Measurements from ENCODE around the gene SLBP. TPM values are rescaled to one million over a fixed set of nuclear protein-coding genes. Genes with fewer than 3 reads are reported as not detected.

The SLBP gene
- total and polyA plus RNA-seq, 2 of the 8 experiments (the other 6 are each of a cell fraction or from before 2014, with no cell fraction given): 44.1 to 49.0 TPM

DNA sequence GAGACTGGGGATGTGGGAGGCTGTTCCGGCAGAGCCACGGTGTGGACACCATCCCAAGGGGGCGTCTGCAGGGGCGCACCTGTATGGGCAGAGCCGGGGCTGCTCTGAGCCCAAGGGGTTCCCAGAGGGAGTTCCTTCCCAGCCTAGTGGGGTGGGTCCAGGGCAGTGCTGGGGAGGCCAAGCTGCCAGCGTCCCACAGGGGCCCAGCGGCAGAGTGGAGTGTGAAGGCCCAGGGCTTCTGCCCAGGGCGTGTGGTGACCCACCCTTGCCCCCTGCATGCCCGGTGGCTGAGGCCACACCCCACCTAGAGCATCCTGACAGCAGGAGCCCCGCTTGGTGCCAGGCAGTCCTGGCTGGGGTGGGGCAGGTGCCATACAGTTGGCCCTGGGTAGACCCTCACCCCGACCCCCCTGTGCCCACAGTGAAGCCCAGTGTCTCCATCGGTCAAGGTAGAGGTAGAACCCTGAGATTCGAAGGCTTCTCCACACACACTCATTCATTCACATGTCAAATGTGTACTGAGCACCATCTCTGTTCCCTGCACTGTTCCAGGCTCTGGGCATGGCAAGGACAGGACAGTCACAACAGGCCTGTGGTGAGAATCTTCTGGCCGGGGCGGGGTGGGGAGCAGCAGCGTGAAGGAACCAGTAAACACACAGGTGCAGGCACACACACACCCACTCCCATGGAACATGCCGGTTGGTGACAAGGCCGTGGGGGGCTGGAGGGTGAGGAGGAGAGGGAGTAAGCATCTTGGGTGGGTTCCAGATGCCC lies 38.4 kb upstream of the SLBP start (continued):
- TF ChIP-seq CHD7 (IDR thresholded peaks at IDR 0.05; ENCODE audit: insufficient replicate concordance, low read length) (no peak), SIX5 (IDR thresholded peaks at IDR 0.05; ENCODE audit: low read depth, low read length) (no peak), CHD2 (IDR thresholded peaks at IDR 0.05; ENCODE audit: low read length) (no peak), BRCA1 (IDR thresholded peaks at IDR 0.05; ENCODE audit: low read depth, low read length) (no peak), TBP (IDR thresholded peaks at IDR 0.05; ENCODE audit: low read depth, low read length) (no peak), GTF2F1 (IDR thresholded peaks at IDR 0.05; ENCODE audit: borderline replicate concordance, low read depth, low read length) (no peak), POLR2A (IDR thresholded peaks at IDR 0.05; ENCODE audit: control extremely low read depth in 1 of 2, low read depth in 2 of 2, low read length in 2 of 2) (no peak), PHF8 (conservative IDR thresholded peaks at IDR 0.05; ENCODE audit: low read depth, low read length) (no peak), MAFK (IDR thresholded peaks at IDR 0.05; ENCODE audit: low read depth, low read length) (no peak), CHD1 (IDR thresholded peaks at IDR 0.05; ENCODE audit: low read depth, low read length) (no peak), CBX5 (IDR thresholded peaks at IDR 0.05; ENCODE audit: low read depth, low read length) (no peak)

Measured in H1 (cell line).